Panc1 (cell line): ENCODE measurements around the gene DPCD. TPM values are rescaled to one million over a fixed set of nuclear protein-coding genes. Genes with fewer than 3 reads are reported as not detected.

ENCODE experiments used
- ATAC-seq: fragments of 200-7000 bp; cut with Tn5 transposase; 2 replicates; pipeline ENCODE4 v1.9.1; 2020; ENCODE audit warnings: mild to moderate bottlenecking, moderate library complexity
- BruUV-seq: library from RNA; stranded (reverse); fragments of 400-500 nt; replicated peaks from 2 replicates; lab custom pipeline; 2021; lab: Mats Ljungman, UMichigan
- CTCF ChIA-PET: fragments of 300-600 bp; sonication (Branson Sonifier 250); formaldehyde crosslinking; loops from one replicate; lab custom pipeline; 2022; ENCODE audit warnings: antibody characterized with exemption; lab: Charles Lee
- POLR2A ChIA-PET: fragments of 300-600 bp; sonication (Branson Sonifier 250); formaldehyde crosslinking; loops from one replicate; lab custom pipeline; 2022; ENCODE audit warnings: antibody characterized with exemption; lab: Charles Lee
- DNase-seq: peaks from one replicate; pipeline ENCODE4 v3.0.0-alpha.2; 2010; ENCODE audit warnings: low read depth, low spot score
- H3K27ac ChIP-seq: 2 replicates; pipeline ENCODE4 v1.5.1; 2011; ENCODE audit warnings: mild to moderate bottlenecking, low read length, inconsistent platforms
- H3K27me3 ChIP-seq: fragments of 200-500 bp; sonication (Bioruptor generic); 2 replicates; pipeline ENCODE4 v1.6.0; 2014; ENCODE audit warnings: low read length, inconsistent platforms; ENCODE audit not compliant: control insufficient read depth, insufficient read depth
- H3K36me3 ChIP-seq: fragments of 200-500 bp; sonication (Bioruptor generic); 2 replicates; pipeline ENCODE4 v1.5.1; 2014; ENCODE audit warnings: inconsistent platforms, mild to moderate bottlenecking, low read length, moderate library complexity; ENCODE audit not compliant: control insufficient read depth, insufficient read depth
- H3K4me1 ChIP-seq: 2 replicates; pipeline ENCODE4 v1.5.1; 2011; ENCODE audit warnings: inconsistent platforms, mild to moderate bottlenecking, low read length, moderate library complexity; ENCODE audit not compliant: control insufficient read depth, insufficient read depth
- H3K4me3 ChIP-seq, 2 experiments: 2 replicates each; pipeline ENCODE4 v1.5.1; 2011 to 2012; ENCODE audit warnings: low read depth in 2 of 2, low read length in 2 of 2, mild to moderate bottlenecking in 2 of 2, inconsistent platforms in 1 of 2, moderate library complexity in 1 of 2
- H3K9me3 ChIP-seq: fragments of 200-500 bp; sonication (Bioruptor generic); 2 replicates; pipeline ENCODE4 v1.5.1; 2014; ENCODE audit warnings: low read depth, mild to moderate bottlenecking, inconsistent platforms, low read length, moderate library complexity; ENCODE audit not compliant: control insufficient read depth, insufficient read depth
- POLR2AphosphoS5 ChIP-seq: IDR thresholded peaks from 2 replicates; pipeline ENCODE4 v1.6.1; 2012; ENCODE audit warnings: mild to moderate bottlenecking, low read depth, low read length, moderate library complexity
- SIN3A ChIP-seq: IDR thresholded peaks from 2 replicates; pipeline ENCODE4 v1.6.1; 2012; ENCODE audit warnings: low read depth, mild to moderate bottlenecking, low read length, moderate library complexity, borderline replicate concordance; ENCODE audit not compliant: insufficient read depth
- TCF7L2 ChIP-seq: IDR thresholded peaks from 2 replicates; pipeline ENCODE4 v1.6.1; 2011; ENCODE audit warnings: mild to moderate bottlenecking, low read depth, low read length, inconsistent platforms
- in situ Hi-C: cut with HindIII; loops from 2 replicates; pipeline ENCODE4 v1.10.0; 2016; ENCODE audit warnings: low sequenced_read_pairs, low pct_unique_long_range_greater_than_20kb
- intact Hi-C: fragments of 100-400 bp; cut with micrococcal nuclease; formaldehyde crosslinking; loops from one replicate; pipeline ENCODE4 v1.10.0; 2022; ENCODE audit not compliant: unreplicated experiment
- total RNA-seq: library from RNA; stranded (reverse); gene quantifications from one replicate; pipeline ENCODE4 v1.2.1, GENCODE V29; 2021; ENCODE audit not compliant: unreplicated experiment
- TF ChIP-seq, protein P1 (sequence below), 2 experiments: IDR thresholded peaks; 2 replicates each; pipeline ENCODE4 v1.6.1; 2011 to 2012; ENCODE audit warnings: low read depth in 2 of 2, control low read depth in 1 of 2, low read length in 1 of 2, mild to moderate bottlenecking in 1 of 2, moderate library complexity in 1 of 2; ENCODE audit not compliant: insufficient read depth in 1 of 2
- TF ChIP-seq, protein P2 (sequence below): fragments of 450-650 bp; IDR thresholded peaks from 2 replicates; pipeline ENCODE4 v1.5.1; 2017; ENCODE audit warnings: mild to moderate bottlenecking

Gene DPCD
- total RNA-seq, 1 experiment from 2014 or later, result 27.6 TPM

DNA sequence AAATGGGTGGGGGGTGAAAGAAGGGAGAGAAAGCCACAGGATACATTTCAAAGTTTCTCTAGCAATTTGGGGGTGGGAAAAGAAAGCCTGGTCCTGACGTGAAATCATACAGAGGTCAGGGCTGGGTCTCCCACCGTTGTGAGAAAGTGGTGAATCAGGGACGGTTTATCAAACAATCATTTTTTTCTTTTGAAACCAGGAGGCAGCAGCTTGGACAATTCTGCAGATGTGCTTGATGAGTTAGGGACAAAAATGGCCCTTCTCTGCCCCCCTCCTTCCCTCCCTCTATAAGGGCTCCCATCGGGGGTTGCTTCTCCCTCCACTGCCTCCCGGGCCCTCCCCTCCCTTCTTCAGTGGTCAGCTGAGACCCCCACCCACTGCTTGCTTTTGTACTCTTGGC is 63.2 kb downstream of the DPCD start:
- H3K27ac ChIP-seq, result no peak overlapping the region
- H3K4me3 ChIP-seq, result no peak overlapping the region
- ATAC-seq (no peak), DNase-seq (no peak)
- CTCF ChIA-PET, result no interaction called here
- H3K36me3 ChIP-seq, result peaks cover 2% of the 10 kb centered on the region; the same call in 1 of the 2 replicates
- no peaks in the 10 kb centered on the region for H3K4me1 ChIP-seq
- BruUV-seq, result no TSS peak
- intact Hi-C loops, result no loop called here
- H3K9me3 ChIP-seq, result no peaks in the 10 kb centered on the region
- H3K27me3 ChIP-seq, result no peaks in the 10 kb centered on the region
- no peak for TF ChIP-seq TCF7L2
- TF ChIP-seq, protein P1, sequence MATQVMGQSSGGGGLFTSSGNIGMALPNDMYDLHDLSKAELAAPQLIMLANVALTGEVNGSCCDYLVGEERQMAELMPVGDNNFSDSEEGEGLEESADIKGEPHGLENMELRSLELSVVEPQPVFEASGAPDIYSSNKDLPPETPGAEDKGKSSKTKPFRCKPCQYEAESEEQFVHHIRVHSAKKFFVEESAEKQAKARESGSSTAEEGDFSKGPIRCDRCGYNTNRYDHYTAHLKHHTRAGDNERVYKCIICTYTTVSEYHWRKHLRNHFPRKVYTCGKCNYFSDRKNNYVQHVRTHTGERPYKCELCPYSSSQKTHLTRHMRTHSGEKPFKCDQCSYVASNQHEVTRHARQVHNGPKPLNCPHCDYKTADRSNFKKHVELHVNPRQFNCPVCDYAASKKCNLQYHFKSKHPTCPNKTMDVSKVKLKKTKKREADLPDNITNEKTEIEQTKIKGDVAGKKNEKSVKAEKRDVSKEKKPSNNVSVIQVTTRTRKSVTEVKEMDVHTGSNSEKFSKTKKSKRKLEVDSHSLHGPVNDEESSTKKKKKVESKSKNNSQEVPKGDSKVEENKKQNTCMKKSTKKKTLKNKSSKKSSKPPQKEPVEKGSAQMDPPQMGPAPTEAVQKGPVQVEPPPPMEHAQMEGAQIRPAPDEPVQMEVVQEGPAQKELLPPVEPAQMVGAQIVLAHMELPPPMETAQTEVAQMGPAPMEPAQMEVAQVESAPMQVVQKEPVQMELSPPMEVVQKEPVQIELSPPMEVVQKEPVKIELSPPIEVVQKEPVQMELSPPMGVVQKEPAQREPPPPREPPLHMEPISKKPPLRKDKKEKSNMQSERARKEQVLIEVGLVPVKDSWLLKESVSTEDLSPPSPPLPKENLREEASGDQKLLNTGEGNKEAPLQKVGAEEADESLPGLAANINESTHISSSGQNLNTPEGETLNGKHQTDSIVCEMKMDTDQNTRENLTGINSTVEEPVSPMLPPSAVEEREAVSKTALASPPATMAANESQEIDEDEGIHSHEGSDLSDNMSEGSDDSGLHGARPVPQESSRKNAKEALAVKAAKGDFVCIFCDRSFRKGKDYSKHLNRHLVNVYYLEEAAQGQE (IDR thresholded peaks at IDR 0.05; ENCODE audit: insufficient read depth in 1 of 2, low read depth in 2 of 2, low read length in 1 of 2), result no peak
- POLR2A ChIA-PET, result no interaction called here
- in situ Hi-C loops, result no loop called here

DNA sequence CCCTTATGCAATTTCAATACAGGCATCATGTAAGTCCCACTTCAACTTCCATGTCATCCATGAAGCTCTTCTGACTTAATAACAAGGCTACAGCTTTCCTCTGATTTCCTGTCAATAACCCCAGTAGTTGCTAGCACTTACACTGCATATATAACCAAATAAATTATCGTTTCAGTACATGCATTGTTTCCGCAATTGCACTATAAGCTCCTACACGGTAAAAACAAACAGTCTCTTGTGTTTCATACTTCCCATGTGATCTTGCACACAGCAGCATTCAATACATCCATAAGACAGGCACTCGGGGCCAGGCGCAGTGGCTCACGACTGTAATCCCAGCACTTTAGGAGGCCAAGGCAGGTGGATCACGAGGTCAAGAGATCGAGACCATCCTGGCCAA is 65.4 kb downstream of the DPCD start:
- BruUV-seq, result no TSS peak
- H3K4me3 ChIP-seq, result no peak overlapping the region
- DNase-seq, result no peak
- ChIA-PET POLR2A (no interaction called here), CTCF (interaction anchor here (0.7 kb wide), 1 partner anchor 319 kb away, joined by 3 read pairs; no protein-coding TSS in a partner anchor)
- no peaks in the 10 kb centered on the region for H3K27me3 ChIP-seq
- ATAC-seq, result no peak
- in situ Hi-C loops, result no loop called here
- no peaks in the 10 kb centered on the region for H3K4me1 ChIP-seq
- no peaks in the 10 kb centered on the region for H3K9me3 ChIP-seq
- no peaks in the 10 kb centered on the region for H3K36me3 ChIP-seq
- intact Hi-C loops, result no loop called here
- no peak overlapping the region for H3K27ac ChIP-seq
- TF ChIP-seq TCF7L2, result no peak
- TF ChIP-seq, protein P1 (IDR thresholded peaks at IDR 0.05; ENCODE audit: insufficient read depth in 1 of 2, low read depth in 2 of 2, low read length in 1 of 2), result no peak
- no peak for TF ChIP-seq POLR2AphosphoS5
- TF ChIP-seq, protein P2, sequence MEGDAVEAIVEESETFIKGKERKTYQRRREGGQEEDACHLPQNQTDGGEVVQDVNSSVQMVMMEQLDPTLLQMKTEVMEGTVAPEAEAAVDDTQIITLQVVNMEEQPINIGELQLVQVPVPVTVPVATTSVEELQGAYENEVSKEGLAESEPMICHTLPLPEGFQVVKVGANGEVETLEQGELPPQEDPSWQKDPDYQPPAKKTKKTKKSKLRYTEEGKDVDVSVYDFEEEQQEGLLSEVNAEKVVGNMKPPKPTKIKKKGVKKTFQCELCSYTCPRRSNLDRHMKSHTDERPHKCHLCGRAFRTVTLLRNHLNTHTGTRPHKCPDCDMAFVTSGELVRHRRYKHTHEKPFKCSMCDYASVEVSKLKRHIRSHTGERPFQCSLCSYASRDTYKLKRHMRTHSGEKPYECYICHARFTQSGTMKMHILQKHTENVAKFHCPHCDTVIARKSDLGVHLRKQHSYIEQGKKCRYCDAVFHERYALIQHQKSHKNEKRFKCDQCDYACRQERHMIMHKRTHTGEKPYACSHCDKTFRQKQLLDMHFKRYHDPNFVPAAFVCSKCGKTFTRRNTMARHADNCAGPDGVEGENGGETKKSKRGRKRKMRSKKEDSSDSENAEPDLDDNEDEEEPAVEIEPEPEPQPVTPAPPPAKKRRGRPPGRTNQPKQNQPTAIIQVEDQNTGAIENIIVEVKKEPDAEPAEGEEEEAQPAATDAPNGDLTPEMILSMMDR, result no peak
- TF ChIP-seq SIN3A, result no peak
